Measurements from ENCODE around the gene USP30.
A peak's percentile ranks its signal among the peaks of the same experiment; 100 is the strongest.

The USP30 gene

DNA sequence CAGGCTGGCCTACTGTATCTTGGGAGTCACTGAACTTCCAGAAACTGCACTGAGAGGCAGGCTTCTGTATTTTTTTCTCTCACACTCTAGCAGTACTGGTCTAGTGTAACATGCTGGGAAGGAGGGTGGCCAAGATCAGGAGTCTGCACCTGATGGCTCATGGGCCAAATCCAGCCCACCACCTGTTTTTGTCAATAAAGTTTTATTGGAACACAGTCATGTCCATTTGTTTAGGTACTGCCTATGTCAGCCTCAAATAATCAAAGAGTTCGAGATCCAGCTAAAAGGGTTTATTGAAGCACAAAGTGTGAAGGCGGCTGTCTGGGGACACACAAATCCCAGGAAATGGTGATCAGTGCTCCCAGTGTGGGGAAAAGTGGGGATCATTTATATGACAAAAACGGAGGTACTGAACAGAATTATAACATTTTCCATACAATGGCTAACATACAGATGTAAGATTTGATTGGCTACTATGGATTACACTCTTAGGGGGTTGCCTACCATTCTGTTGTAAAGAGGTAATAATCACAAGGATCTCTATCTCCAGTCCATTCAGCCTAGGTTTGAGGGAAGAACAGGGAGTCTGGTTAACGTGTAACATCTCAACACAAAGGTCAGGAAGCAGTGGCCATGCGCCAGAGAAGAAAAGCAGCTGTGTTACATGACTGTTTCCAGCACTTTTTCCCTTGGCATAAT, 12.9 kb downstream of the USP30 start:
- Mint-ChIP-seq H3K36me3 (no peaks in the 10 kb centered on the region), H3K27me3 (no peaks in the 10 kb centered on the region), H3K9me3 (no peaks in the 10 kb centered on the region), H3K27ac (no peak overlapping the region), H3K4me3 (no peak overlapping the region), H3K4me1 (no peaks in the 10 kb centered on the region)
- CTCF ChIA-PET: no interaction called here
- no peak for DNase-seq

GRCh38 chr12:109065853-109066193, 13.4 kb downstream of the USP30 start:
- Mint-ChIP-seq H3K4me1 (no peaks in the 10 kb centered on the region), H3K4me3 (no peak overlapping the region), H3K9me3 (no peaks in the 10 kb centered on the region), H3K36me3 (no peaks in the 10 kb centered on the region), H3K27ac (no peak overlapping the region), H3K27me3 (no peaks in the 10 kb centered on the region)
- no peak for DNase-seq
- CTCF ChIA-PET: no interaction called here

DNA sequence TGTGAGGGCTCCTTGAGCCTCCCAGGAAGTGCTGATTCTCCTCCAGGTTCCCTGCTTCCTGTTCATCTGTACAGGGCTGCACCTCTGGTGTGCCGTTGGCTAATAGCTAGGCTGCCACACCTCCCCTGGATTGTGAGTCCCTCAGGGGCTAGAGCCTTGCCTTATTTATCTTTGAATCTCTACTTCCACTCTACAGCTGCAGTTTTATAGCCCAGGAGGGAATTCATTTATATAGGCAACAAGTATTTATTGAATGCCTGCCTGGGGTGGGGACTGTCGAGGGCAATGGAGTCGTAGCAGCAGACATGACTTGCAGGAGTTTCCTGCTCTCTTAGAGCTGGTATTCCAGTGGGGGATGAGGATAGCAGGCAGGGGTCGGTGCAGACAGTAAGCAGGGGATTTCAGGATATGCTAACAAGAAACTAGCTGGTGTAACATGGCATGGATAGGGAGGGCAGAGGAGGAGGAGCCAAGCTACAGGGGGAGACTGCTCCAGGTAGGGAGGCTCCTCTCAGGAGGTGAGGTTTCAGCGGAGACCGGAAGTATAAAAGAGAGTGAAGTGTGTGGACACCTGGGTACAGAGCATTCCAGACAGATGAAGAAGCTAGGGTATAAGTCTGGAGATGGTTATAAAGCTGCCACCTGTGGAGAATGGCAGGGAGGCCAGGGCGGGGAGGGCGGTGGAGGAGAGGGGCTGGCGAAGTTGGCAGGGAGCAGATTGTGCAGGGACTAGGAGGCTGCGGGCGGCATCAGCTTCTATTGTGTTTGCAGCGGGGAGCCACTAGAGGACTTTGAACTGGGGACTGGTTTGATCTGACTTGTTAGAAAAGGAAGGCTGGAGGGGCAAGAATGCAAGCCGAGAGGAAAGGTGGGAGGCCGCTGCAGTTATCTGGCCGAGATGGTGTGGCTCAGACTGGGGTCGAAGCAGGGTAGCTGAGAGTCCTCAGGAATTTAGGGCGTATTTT, 17.2 kb downstream of the USP30 start:
- Mint-ChIP-seq H3K9me3 (no peaks in the 10 kb centered on the region), H3K4me1 (no peaks in the 10 kb centered on the region), H3K27ac (no peak overlapping the region), H3K36me3 (peaks cover 7% of the 10 kb centered on the region), H3K4me3 (no peak overlapping the region), H3K27me3 (no peaks in the 10 kb centered on the region)
- DNase-seq: no peak
- CTCF ChIA-PET: interaction anchor here (1.2 kb wide), 1 partner anchor 23 kb away, joined by 8 read pairs; the partner anchor contains the start of gene ALKBH2

GRCh38 chr12:109074866-109075265, 22.5 kb downstream of the USP30 start:
- Mint-ChIP-seq H3K36me3 (peaks cover 29% of the 10 kb centered on the region), H3K4me1 (no peaks in the 10 kb centered on the region), H3K9me3 (peaks cover 4% of the 10 kb centered on the region), H3K27me3 (no peaks in the 10 kb centered on the region), H3K27ac (no peak overlapping the region), H3K4me3 (no peak overlapping the region)
- DNase-seq: no peak
- CTCF ChIA-PET: no interaction called here

- H3K27ac Mint-ChIP-seq: no peak overlapping the region
- CTCF ChIA-PET: no interaction called here
- peaks cover 20% of the 10 kb centered on the region for H3K36me3 Mint-ChIP-seq
- no peak for DNase-seq
- H3K4me1 Mint-ChIP-seq: no peaks in the 10 kb centered on the region
- H3K27me3 Mint-ChIP-seq: no peaks in the 10 kb centered on the region
- no peak overlapping the region for H3K4me3 Mint-ChIP-seq
- H3K9me3 Mint-ChIP-seq: peaks cover 4% of the 10 kb centered on the region
Observed at GRCh38 chr12:109082751-109083150, 30.4 kb downstream of the USP30 start.

GRCh38 chr12:109084425-109084824, 32.0 kb downstream of the USP30 start:
- Mint-ChIP-seq H3K9me3 (no peaks in the 10 kb centered on the region), H3K36me3 (peaks cover 12% of the 10 kb centered on the region)

DNA sequence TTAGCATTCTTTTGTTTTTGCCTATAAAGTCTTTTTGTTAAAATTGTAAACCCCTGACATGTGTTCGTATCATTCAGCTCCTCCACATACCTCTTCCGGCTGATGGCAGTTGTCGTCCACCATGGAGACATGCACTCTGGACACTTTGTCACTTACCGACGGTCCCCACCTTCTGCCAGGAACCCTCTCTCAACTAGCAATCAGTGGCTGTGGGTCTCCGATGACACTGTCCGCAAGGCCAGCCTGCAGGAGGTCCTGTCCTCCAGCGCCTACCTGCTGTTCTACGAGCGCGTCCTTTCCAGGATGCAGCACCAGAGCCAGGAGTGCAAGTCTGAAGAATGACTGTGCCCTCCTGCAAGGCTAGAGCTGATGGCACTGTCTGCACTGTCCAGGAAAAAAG, 33.2 kb downstream of the USP30 start:
- H3K27me3 Mint-ChIP-seq: no peaks in the 10 kb centered on the region
- CTCF ChIA-PET: no interaction called here
- DNase-seq: no peak
- no peaks in the 10 kb centered on the region for H3K9me3 Mint-ChIP-seq
- peaks cover 6% of the 10 kb centered on the region for H3K36me3 Mint-ChIP-seq
- H3K4me3 Mint-ChIP-seq: no peak overlapping the region
- H3K4me1 Mint-ChIP-seq: peaks cover 6% of the 10 kb centered on the region
- H3K27ac Mint-ChIP-seq: no peak overlapping the region

More at GRCh38 chr12:109084425-109084824, 32.0 kb downstream of the USP30 start:
- Mint-ChIP-seq H3K4me1 (no peaks in the 10 kb centered on the region), H3K27me3 (no peaks in the 10 kb centered on the region), H3K27ac (no peak overlapping the region), H3K4me3 (no peak overlapping the region)
- CTCF ChIA-PET: interaction anchor here (1.4 kb wide), 1 partner anchor 310 kb away, joined by 3 read pairs; no protein-coding TSS in a partner anchor
- no peak for DNase-seq

DNA sequence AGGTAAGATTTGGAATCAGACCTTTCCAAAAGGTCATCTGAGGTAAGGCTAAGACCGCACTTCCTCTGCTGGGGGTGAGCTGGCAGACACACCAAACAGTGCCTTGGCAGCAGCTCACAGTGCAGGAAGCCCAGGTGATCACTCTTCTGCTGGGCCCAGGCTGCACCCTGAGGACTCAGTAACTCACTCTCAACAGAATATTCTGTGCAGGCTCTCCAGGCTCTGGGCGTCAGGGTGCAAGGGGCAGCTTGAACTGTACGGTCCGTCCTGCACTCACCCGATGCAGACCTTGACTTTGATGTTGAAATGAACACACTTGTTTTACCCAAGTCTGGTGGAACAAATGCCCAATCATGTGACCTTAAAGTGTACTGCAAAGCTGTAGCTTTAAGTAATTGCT, 34.9 kb downstream of the USP30 start:
- Mint-ChIP-seq H3K4me1 (peaks cover 19% of the 10 kb centered on the region), H3K4me3 (no peak overlapping the region), H3K36me3 (peaks cover 10% of the 10 kb centered on the region), H3K9me3 (no peaks in the 10 kb centered on the region), H3K27ac (no peak overlapping the region), H3K27me3 (no peaks in the 10 kb centered on the region)
- no peak for DNase-seq
- CTCF ChIA-PET: interaction anchor here (1.0 to 1.1 kb wide), 2 partner anchors 35 to 137 kb away, joined by 3 to 4 read pairs; partner anchors contain the start of gene USP30

DNA sequence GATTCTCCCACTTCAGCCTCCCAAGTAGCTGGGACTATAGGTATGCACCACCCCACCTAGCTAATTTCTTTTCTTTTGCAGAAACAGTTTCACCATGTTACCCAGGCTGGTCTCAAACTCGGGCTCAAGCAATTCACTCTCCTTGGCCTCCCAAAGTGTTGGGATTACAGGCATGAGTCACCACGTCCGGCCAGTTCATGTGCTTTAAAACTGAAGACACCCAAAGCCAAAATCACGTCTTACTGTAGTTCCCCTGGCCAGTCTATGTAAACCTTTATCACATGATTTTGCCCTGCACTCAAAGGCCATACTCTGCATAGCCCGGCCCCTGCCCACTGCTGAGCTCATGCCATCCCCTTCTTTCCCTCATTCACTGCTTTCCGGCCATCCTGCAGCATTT, 36.4 kb downstream of the USP30 start:
- peaks cover 35% of the 10 kb centered on the region for H3K4me1 Mint-ChIP-seq
- CTCF ChIA-PET: no interaction called here
- no peaks in the 10 kb centered on the region for H3K9me3 Mint-ChIP-seq
- no peak overlapping the region for H3K4me3 Mint-ChIP-seq
- H3K27ac Mint-ChIP-seq: no peak overlapping the region
- DNase-seq: no peak
- H3K27me3 Mint-ChIP-seq: no peaks in the 10 kb centered on the region
- peaks cover 12% of the 10 kb centered on the region for H3K36me3 Mint-ChIP-seq

GRCh38 chr12:109089683-109090082, 37.3 kb downstream of the USP30 start:
- no peak for DNase-seq
- Mint-ChIP-seq H3K36me3 (peaks cover 12% of the 10 kb centered on the region), H3K4me1 (peaks cover 39% of the 10 kb centered on the region), H3K4me3 (no peak overlapping the region), H3K27ac (no peak overlapping the region), H3K9me3 (no peaks in the 10 kb centered on the region), H3K27me3 (no peaks in the 10 kb centered on the region)
- CTCF ChIA-PET: no interaction called here

DNA sequence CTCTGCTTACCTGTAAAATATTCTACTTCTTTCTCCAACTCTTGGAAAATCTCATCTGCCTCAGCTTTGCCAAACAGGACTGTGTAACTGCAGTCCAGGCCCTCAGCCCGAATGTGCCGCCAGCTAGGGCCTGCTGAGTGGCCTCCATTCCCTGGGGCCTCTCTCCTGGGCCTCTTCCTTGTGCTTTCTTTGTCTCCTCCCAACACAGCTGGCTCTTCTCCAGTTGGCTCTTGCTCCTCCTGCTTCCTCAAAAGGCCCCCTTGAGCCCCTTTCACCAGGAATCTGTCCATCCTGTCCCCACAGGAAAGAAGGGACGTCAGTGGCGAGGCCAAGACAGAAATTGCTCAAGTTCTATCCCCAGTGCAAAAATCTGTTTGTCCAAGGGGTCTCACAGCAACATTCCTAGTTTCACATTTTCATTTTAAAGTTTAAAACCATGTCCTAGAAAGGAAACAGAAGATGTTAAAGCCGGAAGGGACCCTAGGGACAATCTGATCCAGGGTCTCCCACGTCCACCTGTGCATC, 40.2 kb downstream of the USP30 start:
- Mint-ChIP-seq H3K27ac (peak overlapping the region; percentile 83), H3K36me3 (peaks cover 9% of the 10 kb centered on the region), H3K27me3 (no peaks in the 10 kb centered on the region), H3K4me3 (peak overlapping the region; percentile 76), H3K4me1 (peaks cover 39% of the 10 kb centered on the region), H3K9me3 (no peaks in the 10 kb centered on the region)
- CTCF ChIA-PET: interaction anchor here (0.9 to 4.9 kb wide), 11 partner anchors 23 to 528 kb away, joined by 3 to 19 read pairs (median 4); no protein-coding TSS in a partner anchor
- no peak for DNase-seq

GRCh38 chr12:109093022-109093918, 40.9 kb downstream of the USP30 start, which contains the start of gene ALKBH2:
ALKBH2 (minus strand) TSS chr12:109093472; CDS start chr12:109092786, 686 bp downstream.
- DNase-seq: peak; percentile 95
- peaks cover 42% of the 10 kb centered on the region for H3K4me1 Mint-ChIP-seq
- CTCF ChIA-PET: interaction anchor here (0.9 to 4.9 kb wide), 13 partner anchors 10 to 528 kb away, joined by 3 to 19 read pairs (median 4); no protein-coding TSS in a partner anchor
- peak within 1 kb of the TSS; percentile 76 for H3K4me3 Mint-ChIP-seq
- no peaks in the 10 kb centered on the region for H3K9me3 Mint-ChIP-seq
- no peaks in the 10 kb centered on the region for H3K27me3 Mint-ChIP-seq
- peaks cover 9% of the 10 kb centered on the region for H3K36me3 Mint-ChIP-seq
- peak within 1 kb of the TSS; percentile 83 for H3K27ac Mint-ChIP-seq

DNA sequence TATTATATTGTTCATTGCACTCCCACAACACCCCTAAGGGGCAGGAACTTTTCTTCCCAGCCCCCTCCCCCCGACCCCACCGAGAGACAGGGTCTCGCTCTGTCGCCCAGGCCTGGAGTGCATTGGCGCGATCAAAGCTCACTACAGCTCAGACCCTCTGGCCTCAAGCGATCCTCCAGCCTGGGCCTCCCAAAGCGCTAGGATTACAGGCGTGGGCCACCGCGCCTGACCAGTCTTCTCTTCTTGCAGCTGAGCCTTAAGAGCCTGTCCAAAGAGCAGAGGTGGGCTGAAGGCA, 44.7 kb downstream of the USP30 start:
- Mint-ChIP-seq H3K9me3 (no peaks in the 10 kb centered on the region), H3K27me3 (peaks cover 3% of the 10 kb centered on the region), H3K4me3 (peak overlapping the region; percentile 75), H3K27ac (no peak overlapping the region), H3K36me3 (peaks cover 21% of the 10 kb centered on the region), H3K4me1 (peaks cover 48% of the 10 kb centered on the region)
- CTCF ChIA-PET: no interaction called here
- no peak for DNase-seq
